Measurements from ENCODE around the gene BBS9.

The BBS9 gene

GRCh38 chr7:33614357-33615117 is 485.2 kb downstream of the BBS9 start:
- no peak for DNase-seq (ENCODE audit: low spot score)

- DNase-seq (ENCODE audit: low spot score), result no peak
These were observed 487.4 kb downstream of the BBS9 start for GRCh38 chr7:33616752-33617151.

- no peak for DNase-seq (ENCODE audit: low spot score)
These were observed 489.9 kb downstream of the BBS9 start for GRCh38 chr7:33619264-33619663.

GRCh38 chr7:33623267-33623666 is 493.9 kb downstream of the BBS9 start:
- no peak for DNase-seq (ENCODE audit: low spot score)

- DNase-seq (ENCODE audit: low spot score), result no peak
These were observed 494.9 kb downstream of the BBS9 start for GRCh38 chr7:33624215-33624614.

GRCh38 chr7:33626869-33627268 is 497.5 kb downstream of the BBS9 start:
- DNase-seq (ENCODE audit: low spot score), result no peak

- no peak for DNase-seq (ENCODE audit: low spot score)
These were observed 498.4 kb downstream of the BBS9 start for GRCh38 chr7:33627741-33628140.

- DNase-seq (ENCODE audit: low spot score), result no peak
These were observed 499.5 kb downstream of the BBS9 start for GRCh38 chr7:33628894-33629293.

GRCh38 chr7:33630359-33630758 is 501.0 kb downstream of the BBS9 start:
- no peak for DNase-seq (ENCODE audit: low spot score)

GRCh38 chr7:33632322-33632721 is 503.0 kb downstream of the BBS9 start:
- DNase-seq (ENCODE audit: low spot score), result no peak

GRCh38 chr7:33632840-33633525 is 503.6 kb downstream of the BBS9 start:
- DNase-seq (ENCODE audit: low spot score), result no peak

GRCh38 chr7:33634606-33635005 is 505.2 kb downstream of the BBS9 start:
- no peak for DNase-seq (ENCODE audit: low spot score)

- DNase-seq (ENCODE audit: low spot score), result no peak
These were observed 507.0 kb downstream of the BBS9 start for GRCh38 chr7:33636359-33636758.

- DNase-seq (ENCODE audit: low spot score), result no peak
These were observed 510.3 kb downstream of the BBS9 start for GRCh38 chr7:33639552-33640197.

- no peak for DNase-seq (ENCODE audit: low spot score)
These were observed 511.4 kb downstream of the BBS9 start for GRCh38 chr7:33640741-33641140.

GRCh38 chr7:33642312-33642711 is 512.9 kb downstream of the BBS9 start:
- DNase-seq (ENCODE audit: low spot score), result no peak

- no peak for DNase-seq (ENCODE audit: low spot score)
These were observed 514.2 kb downstream of the BBS9 start for GRCh38 chr7:33643530-33643929.

GRCh38 chr7:33644489-33644888 is 515.1 kb downstream of the BBS9 start:
- DNase-seq (ENCODE audit: low spot score), result no peak

GRCh38 chr7:33645104-33645503 is 515.7 kb downstream of the BBS9 start:
- DNase-seq (ENCODE audit: low spot score), result no peak

GRCh38 chr7:33646166-33646565 is 516.8 kb downstream of the BBS9 start:
- no peak for DNase-seq (ENCODE audit: low spot score)

- no peak for DNase-seq (ENCODE audit: low spot score)
These were observed 517.6 kb downstream of the BBS9 start for GRCh38 chr7:33646891-33647391.

- DNase-seq (ENCODE audit: low spot score), result no peak
These were observed 520.4 kb downstream of the BBS9 start for GRCh38 chr7:33649476-33650441.

Measured in left forelimb (tissue), 1 donor.